Heart left ventricle (tissue), 13 donors: ENCODE data around the gene PSG5.

Source experiments
- POLR2A ChIP-seq, 2 donors: fragments of 450-650 bp; IDR thresholded peaks; one replicate each; pipeline ENCODE4 v1.6.1; 2017; ENCODE audit warnings: antibody characterized with exemption in 2 of 2, mild to moderate bottlenecking in 2 of 2, moderate library complexity in 2 of 2
- TF ChIP-seq, protein P1 (sequence below), 12 donors: fragments of 200-600 bp; sonication (generic) in 4 of 12; IDR thresholded peaks; one replicate each; pipeline versions ENCODE4 v1.5.0 to v1.8.0; 2018 to 2022; ENCODE audit warnings: antibody characterized with exemption in 12 of 12, mild to moderate bottlenecking in 5 of 12
- donor health status: ischemic (EF 13 %, LVEDD 7.1; RV severe dilation, severe dysfunction).
- donor health status: DM: no; HTN: yes; CAD: no.
- donor health status: DM: no; HTN: no; CAD: no.
- donor health status: ischemic (EF 25% LVEDD 6.9; RV normal size, moderate dysfunction).
- donor health status: ischemic (EF 25% LVEDD 5.7; RV mildly dilated, moderate dysfunction).
- donor health status: ischemic (EF 35%, LVEDD 5.7; RV mildly dilated, moderate dysfunction).
- donor health status: nonischemic (EF 11% LVEDD 7.7; RV severe dilation, severe dysfunction).
- donor health status: DM: yes; HTN: yes; CAD: no.
- donor health status: PGD.
- donor health status: ischemic (EF 29% LVEDD 5.4; RV normal size, mild dysfunction).
- donor health status: nonischemic (EF 23%, LVEDD 6.1; RV moderate dilation, normal function).

DNA sequence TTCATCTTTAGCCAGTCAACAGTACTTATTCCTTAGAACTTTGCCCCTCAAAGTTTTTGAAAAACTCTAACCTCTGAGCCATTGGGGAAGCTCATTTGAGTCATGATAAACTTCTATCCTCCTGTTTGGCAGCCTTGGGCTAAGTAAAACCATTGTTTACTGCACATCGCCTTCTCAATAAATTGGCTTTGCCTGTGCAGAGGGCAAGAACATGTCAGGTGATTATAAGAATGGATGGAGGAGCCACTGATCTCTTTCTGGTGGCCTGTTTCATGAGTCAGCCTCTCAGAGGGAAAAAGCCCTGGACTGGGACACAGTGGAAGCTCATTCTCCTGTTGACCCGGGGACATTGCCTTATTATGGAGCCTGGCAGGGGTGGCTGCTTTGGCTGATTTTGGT, 38.5 kb upstream of the PSG5 start:
- TF ChIP-seq, protein P1, sequence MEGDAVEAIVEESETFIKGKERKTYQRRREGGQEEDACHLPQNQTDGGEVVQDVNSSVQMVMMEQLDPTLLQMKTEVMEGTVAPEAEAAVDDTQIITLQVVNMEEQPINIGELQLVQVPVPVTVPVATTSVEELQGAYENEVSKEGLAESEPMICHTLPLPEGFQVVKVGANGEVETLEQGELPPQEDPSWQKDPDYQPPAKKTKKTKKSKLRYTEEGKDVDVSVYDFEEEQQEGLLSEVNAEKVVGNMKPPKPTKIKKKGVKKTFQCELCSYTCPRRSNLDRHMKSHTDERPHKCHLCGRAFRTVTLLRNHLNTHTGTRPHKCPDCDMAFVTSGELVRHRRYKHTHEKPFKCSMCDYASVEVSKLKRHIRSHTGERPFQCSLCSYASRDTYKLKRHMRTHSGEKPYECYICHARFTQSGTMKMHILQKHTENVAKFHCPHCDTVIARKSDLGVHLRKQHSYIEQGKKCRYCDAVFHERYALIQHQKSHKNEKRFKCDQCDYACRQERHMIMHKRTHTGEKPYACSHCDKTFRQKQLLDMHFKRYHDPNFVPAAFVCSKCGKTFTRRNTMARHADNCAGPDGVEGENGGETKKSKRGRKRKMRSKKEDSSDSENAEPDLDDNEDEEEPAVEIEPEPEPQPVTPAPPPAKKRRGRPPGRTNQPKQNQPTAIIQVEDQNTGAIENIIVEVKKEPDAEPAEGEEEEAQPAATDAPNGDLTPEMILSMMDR (IDR thresholded peaks at IDR 0.05) = no peak
- TF ChIP-seq POLR2A (IDR thresholded peaks at IDR 0.05) = no peak
